ENCODE results near the gene STK26. TPM values are rescaled to one million over a fixed set of nuclear protein-coding genes. Genes with fewer than 3 reads are reported as not detected.

The STK26 gene
- total RNA-seq, 3 donors from 2014 or later (not counting 1 experiment from before 2014, with no cell fraction given): 62.5 to 81.0 (median 66.5) TPM

DNA sequence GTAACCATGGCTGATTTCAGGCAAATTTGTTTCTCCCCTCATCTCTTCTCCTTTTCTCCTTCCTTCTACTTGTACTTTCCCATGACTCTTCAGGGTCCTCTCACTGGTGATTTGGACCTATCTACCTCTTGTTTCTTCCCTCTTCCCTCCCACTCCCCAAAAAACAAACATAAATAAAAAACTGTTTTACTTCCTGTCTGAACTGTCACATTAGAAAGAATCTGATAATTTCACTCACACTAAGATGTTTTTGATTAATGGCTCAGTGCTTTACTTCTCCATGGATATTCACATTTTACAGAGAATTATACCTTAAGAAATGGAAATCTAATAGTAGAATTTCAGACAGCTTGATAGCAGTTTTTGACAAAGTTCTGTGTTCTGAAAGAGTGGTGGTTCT is 7.2 kb downstream of the STK26 start:
- Mint-ChIP-seq H3K27ac (peak overlapping the region; percentile 9 to 84), H3K27me3 (ENCODE audit: low read depth in 2 of 2) (no peaks in the 10 kb centered on the region), H3K9me3 (no peaks in the 10 kb centered on the region), H3K4me1 (peaks cover 57 to 70% of the 10 kb centered on the region in 2 donors), H3K36me3 (no peaks in the 10 kb centered on the region), H3K4me3 (no peak overlapping the region)
- no peaks in the 10 kb centered on the region for H3K9me3 ChIP-seq (ENCODE audit: control insufficient read depth, insufficient read depth, low read length)
- TF ChIP-seq, protein P1, sequence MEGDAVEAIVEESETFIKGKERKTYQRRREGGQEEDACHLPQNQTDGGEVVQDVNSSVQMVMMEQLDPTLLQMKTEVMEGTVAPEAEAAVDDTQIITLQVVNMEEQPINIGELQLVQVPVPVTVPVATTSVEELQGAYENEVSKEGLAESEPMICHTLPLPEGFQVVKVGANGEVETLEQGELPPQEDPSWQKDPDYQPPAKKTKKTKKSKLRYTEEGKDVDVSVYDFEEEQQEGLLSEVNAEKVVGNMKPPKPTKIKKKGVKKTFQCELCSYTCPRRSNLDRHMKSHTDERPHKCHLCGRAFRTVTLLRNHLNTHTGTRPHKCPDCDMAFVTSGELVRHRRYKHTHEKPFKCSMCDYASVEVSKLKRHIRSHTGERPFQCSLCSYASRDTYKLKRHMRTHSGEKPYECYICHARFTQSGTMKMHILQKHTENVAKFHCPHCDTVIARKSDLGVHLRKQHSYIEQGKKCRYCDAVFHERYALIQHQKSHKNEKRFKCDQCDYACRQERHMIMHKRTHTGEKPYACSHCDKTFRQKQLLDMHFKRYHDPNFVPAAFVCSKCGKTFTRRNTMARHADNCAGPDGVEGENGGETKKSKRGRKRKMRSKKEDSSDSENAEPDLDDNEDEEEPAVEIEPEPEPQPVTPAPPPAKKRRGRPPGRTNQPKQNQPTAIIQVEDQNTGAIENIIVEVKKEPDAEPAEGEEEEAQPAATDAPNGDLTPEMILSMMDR (IDR thresholded peaks at IDR 0.05): no peak
- no peak for ATAC-seq
- H3K27me3 ChIP-seq (ENCODE audit: control insufficient read depth, insufficient read depth, low read length): no peaks in the 10 kb centered on the region
- no peaks in the 10 kb centered on the region for H3K36me3 ChIP-seq (ENCODE audit: control insufficient read depth, insufficient read depth, low read length)
- peaks cover 17% of the 10 kb centered on the region for H3K4me1 ChIP-seq (ENCODE audit: control insufficient read depth, insufficient read depth, low read length)
- intact Hi-C loops (cut with micrococcal nuclease): no loop called here
- no peak overlapping the region for H3K4me3 ChIP-seq (ENCODE audit: low read length)
- no peak for DNase-seq
- no peak overlapping the region for H3K27ac ChIP-seq (ENCODE audit: low read length)

DNA sequence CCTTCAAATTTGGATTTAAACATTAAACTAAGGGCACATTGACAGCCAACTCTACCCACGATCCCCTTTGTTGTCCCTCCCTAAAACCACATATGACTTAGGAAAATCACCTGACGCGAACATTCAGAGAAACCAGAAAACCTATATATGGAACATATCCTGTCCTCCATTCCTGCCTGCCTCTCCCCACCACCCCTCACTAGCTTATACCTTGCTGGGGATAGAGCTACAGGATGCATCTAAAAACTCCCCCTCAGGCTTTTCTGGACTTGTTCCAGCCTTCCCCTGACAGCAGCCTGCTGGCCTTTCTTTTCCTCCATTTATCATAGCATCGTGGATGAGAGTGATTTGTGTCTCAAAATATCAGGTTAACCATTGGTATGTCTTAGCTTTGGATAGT is 8.8 kb downstream of the STK26 start:
- H3K27ac ChIP-seq (ENCODE audit: low read length): no peak overlapping the region
- DNase-seq (peak in 1 of 2 donors; percentile 13), ATAC-seq (no peak)
- Mint-ChIP-seq H3K27me3 (ENCODE audit: low read depth in 2 of 2) (no peaks in the 10 kb centered on the region), H3K4me1 (peaks cover 61 to 74% of the 10 kb centered on the region in 2 donors), H3K27ac (peak overlapping the region; percentile 39 to 85), H3K4me3 (peak overlapping the region; percentile 52), H3K9me3 (no peaks in the 10 kb centered on the region), H3K36me3 (no peaks in the 10 kb centered on the region)
- TF ChIP-seq, protein P1 (IDR thresholded peaks at IDR 0.05): no peak
- H3K4me1 ChIP-seq (ENCODE audit: control insufficient read depth, insufficient read depth, low read length): peaks cover 19% of the 10 kb centered on the region
- intact Hi-C loops (cut with micrococcal nuclease): no loop called here
- no peak overlapping the region for H3K4me3 ChIP-seq (ENCODE audit: low read length)
- no peaks in the 10 kb centered on the region for H3K27me3 ChIP-seq (ENCODE audit: control insufficient read depth, insufficient read depth, low read length)
- 32% methylated on average over 3 of the region's 4 CpGs for WGBS (ENCODE audit: insufficient coverage)
- no peaks in the 10 kb centered on the region for H3K9me3 ChIP-seq (ENCODE audit: control insufficient read depth, insufficient read depth, low read length)
- H3K36me3 ChIP-seq (ENCODE audit: control insufficient read depth, insufficient read depth, low read length): no peaks in the 10 kb centered on the region

DNA sequence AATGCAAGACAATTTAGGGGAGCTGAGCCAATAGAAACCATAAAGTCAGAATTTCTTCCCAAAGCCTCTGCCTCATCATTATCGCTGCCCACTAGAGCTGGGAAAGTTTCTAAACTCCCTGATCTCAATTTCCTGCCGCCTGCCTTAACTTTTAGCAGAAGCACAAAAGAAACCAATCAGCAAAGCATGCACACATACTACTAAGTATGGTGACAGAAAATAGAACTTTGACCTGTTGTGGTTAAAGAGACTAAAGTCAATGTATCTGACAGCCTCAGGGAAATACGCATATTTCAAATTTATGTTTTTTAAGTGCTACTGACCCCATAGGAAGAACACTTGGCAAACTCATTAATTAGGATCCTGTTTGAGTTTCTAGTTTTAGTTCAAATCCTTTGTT is 10.1 kb downstream of the STK26 start:
- H3K4me3 Mint-ChIP-seq: no peak overlapping the region
- no peaks in the 10 kb centered on the region for H3K9me3 Mint-ChIP-seq
- WGBS (ENCODE audit: insufficient coverage): no CpG with 5 or more reads among the region's 3 CpGs
- TF ChIP-seq, protein P1 (IDR thresholded peaks at IDR 0.05): no peak
- Histone ChIP-seq H3K36me3 (ENCODE audit: control insufficient read depth, insufficient read depth, low read length) (no peaks in the 10 kb centered on the region), H3K4me3 (ENCODE audit: low read length) (no peak overlapping the region), H3K27ac (ENCODE audit: low read length) (no peak overlapping the region), H3K4me1 (ENCODE audit: control insufficient read depth, insufficient read depth, low read length) (peaks cover 14% of the 10 kb centered on the region), H3K27me3 (ENCODE audit: control insufficient read depth, insufficient read depth, low read length) (no peaks in the 10 kb centered on the region), H3K9me3 (ENCODE audit: control insufficient read depth, insufficient read depth, low read length) (no peaks in the 10 kb centered on the region)
- peaks cover 59 to 72% of the 10 kb centered on the region in 2 donors for H3K4me1 Mint-ChIP-seq
- H3K27me3 Mint-ChIP-seq (ENCODE audit: low read depth in 2 of 2): peaks cover 0 to 9% of the 10 kb centered on the region in 2 donors
- no peaks in the 10 kb centered on the region for H3K36me3 Mint-ChIP-seq
- intact Hi-C loops (cut with micrococcal nuclease): no loop called here
- H3K27ac Mint-ChIP-seq: peak overlapping the region; percentile 62 to 66
- no peak for DNase-seq
- no peak for ATAC-seq

DNA sequence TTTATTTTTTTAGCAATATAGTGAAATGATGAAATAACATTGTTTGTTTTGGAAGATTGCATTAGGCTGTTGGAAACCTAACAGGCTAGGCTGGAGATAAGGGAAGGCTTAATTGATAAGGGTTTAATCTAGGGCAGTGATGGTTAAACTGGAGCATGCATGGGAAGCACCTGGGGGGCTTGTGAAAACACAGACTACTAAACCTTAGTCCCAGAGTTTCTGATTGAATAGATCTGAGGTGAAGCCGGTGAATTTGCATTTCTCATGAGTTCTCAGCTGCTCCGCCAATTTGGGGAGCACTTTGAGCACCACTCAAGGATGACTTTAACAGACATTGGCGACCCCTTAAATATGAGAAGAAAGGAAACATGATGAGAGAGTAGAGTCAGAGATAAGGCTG is 11.5 kb downstream of the STK26 start:
- 92% methylated on average over 3 of the region's 3 CpGs for WGBS (ENCODE audit: insufficient coverage)
- Mint-ChIP-seq H3K27ac (peak overlapping the region in 1 of 2 donors; percentile 56), H3K4me1 (peaks cover 57 to 59% of the 10 kb centered on the region in 2 donors), H3K4me3 (no peak overlapping the region), H3K27me3 (ENCODE audit: low read depth in 2 of 2) (peaks cover 0 to 9% of the 10 kb centered on the region in 2 donors), H3K36me3 (no peaks in the 10 kb centered on the region), H3K9me3 (no peaks in the 10 kb centered on the region)
- DNase-seq (no peak), ATAC-seq (no peak)
- intact Hi-C loops (cut with micrococcal nuclease): no loop called here
- Histone ChIP-seq H3K4me3 (ENCODE audit: low read length) (no peak overlapping the region), H3K9me3 (ENCODE audit: control insufficient read depth, insufficient read depth, low read length) (no peaks in the 10 kb centered on the region), H3K36me3 (ENCODE audit: control insufficient read depth, insufficient read depth, low read length) (no peaks in the 10 kb centered on the region), H3K4me1 (ENCODE audit: control insufficient read depth, insufficient read depth, low read length) (peaks cover 14% of the 10 kb centered on the region), H3K27me3 (ENCODE audit: control insufficient read depth, insufficient read depth, low read length) (no peaks in the 10 kb centered on the region), H3K27ac (ENCODE audit: low read length) (no peak overlapping the region)
- TF ChIP-seq, protein P1 (IDR thresholded peaks at IDR 0.05): no peak

Measured in natural killer cell (primary cell).